Smooth muscle cell of the brain vasculature (primary cell): ENCODE measurements around the gene ATF3.
"Not testable (repeated sequence)": the region's sequence is repeated elsewhere in the genome, so short reads cannot be mapped to it uniquely, and the experiment has no call there.

Experiments
- DNase-seq: peaks from one replicate; pipeline ENCODE4 v3.0.0-alpha.2; 2012; ENCODE audit warnings: low read depth, low spot score

The ATF3 gene

GRCh38 chr1:212649020-212649419 lies 40.5 kb downstream of the ATF3 start:
- DNase-seq = no peak

GRCh38 chr1:212650228-212650627 lies 41.7 kb downstream of the ATF3 start:
- DNase-seq = no peak

- DNase-seq = no peak
These were observed 43.0 kb downstream of the ATF3 start for GRCh38 chr1:212651521-212651920.

GRCh38 chr1:212651977-212652376 lies 43.4 kb downstream of the ATF3 start:
- DNase-seq = no peak

GRCh38 chr1:212652609-212653008 lies 44.0 kb downstream of the ATF3 start:
- DNase-seq = no peak

GRCh38 chr1:212655668-212656440 lies 47.3 kb downstream of the ATF3 start:
- no peak for DNase-seq

GRCh38 chr1:212656730-212657129 lies 48.2 kb downstream of the ATF3 start:
- DNase-seq = no peak

GRCh38 chr1:212658250-212658649 lies 49.7 kb downstream of the ATF3 start:
- DNase-seq = not testable (repeated sequence)

GRCh38 chr1:212664409-212665199 lies 56.0 kb downstream of the ATF3 start:
- DNase-seq = no peak

- DNase-seq = peak; percentile 57
These were observed 56.9 kb downstream of the ATF3 start for GRCh38 chr1:212665241-212666115.

GRCh38 chr1:212666116-212666775 lies 57.7 kb downstream of the ATF3 start:
- DNase-seq = no peak

- peak; percentile 83 for DNase-seq
These were observed 58.9 kb downstream of the ATF3 start for GRCh38 chr1:212667223-212668139.

GRCh38 chr1:212668477-212668876 lies 59.9 kb downstream of the ATF3 start:
- no peak for DNase-seq

GRCh38 chr1:212669102-212669501 lies 60.5 kb downstream of the ATF3 start:
- no peak for DNase-seq

- no peak for DNase-seq
These were observed 61.0 kb downstream of the ATF3 start for GRCh38 chr1:212669600-212669999.

- no peak for DNase-seq
These were observed 61.7 kb downstream of the ATF3 start for GRCh38 chr1:212670301-212670700.
